Osteocyte (in vitro differentiated cells): ENCODE data around the gene CCK. TPM values are rescaled to one million over a fixed set of nuclear protein-coding genes. Genes with fewer than 3 reads are reported as not detected.

ENCODE experiments used
- DNase-seq: peaks from one replicate; pipeline ENCODE4 v3.0.0; 2021; ENCODE audit warnings: mixed read lengths; ENCODE audit not compliant: unreplicated experiment; ENCODE audit errors: extremely low spot score
- H3K27ac Mint-ChIP-seq: one replicate; pipeline ENCODE4 v1.8.0; 2021; ENCODE audit warnings: mild to moderate bottlenecking, mixed read lengths; ENCODE audit not compliant: unreplicated experiment
- H3K27me3 Mint-ChIP-seq: one replicate; pipeline ENCODE4 v1.8.0; 2021; ENCODE audit warnings: mixed read lengths; ENCODE audit not compliant: unreplicated experiment
- H3K36me3 Mint-ChIP-seq: one replicate; pipeline ENCODE4 v1.8.0; 2021; ENCODE audit warnings: mixed read lengths; ENCODE audit not compliant: unreplicated experiment
- H3K4me1 Mint-ChIP-seq: one replicate; pipeline ENCODE4 v1.8.0; 2021; ENCODE audit warnings: mixed read lengths; ENCODE audit not compliant: unreplicated experiment
- H3K4me3 Mint-ChIP-seq: one replicate; pipeline ENCODE4 v1.8.0; 2021; ENCODE audit warnings: mild to moderate bottlenecking, moderate library complexity, mixed read lengths; ENCODE audit not compliant: unreplicated experiment
- H3K9me3 Mint-ChIP-seq: one replicate; pipeline ENCODE4 v1.8.0; 2021; ENCODE audit warnings: mixed read lengths; ENCODE audit not compliant: unreplicated experiment
- CTCF ChIP-seq: fragments of 200-600 bp; sonication (generic); IDR thresholded peaks from 2 replicates; pipeline ENCODE4 v1.5.0; 2021; ENCODE audit warnings: antibody characterized with exemption, mild to moderate bottlenecking, moderate library complexity
- total RNA-seq: library from RNA; stranded (reverse); gene quantifications from 2 replicates; pipeline ENCODE4 v1.2.1, GENCODE V29; 2021

Gene CCK
- total RNA-seq, 1 donor from 2014 or later, result not detected

GRCh38 chr3:42256135-42256819 lies 9.7 kb downstream of the CCK start:
- no peak for DNase-seq
- Mint-ChIP-seq H3K4me3 (no peak overlapping the region), H3K27me3 (peaks cover 38% of the 10 kb centered on the region), H3K27ac (no peak overlapping the region), H3K4me1 (peaks cover 3% of the 10 kb centered on the region), H3K36me3 (no peaks in the 10 kb centered on the region), H3K9me3 (no peaks in the 10 kb centered on the region)
- no peak for TF ChIP-seq CTCF

GRCh38 chr3:42254566-42254965 lies 11.4 kb downstream of the CCK start:
- H3K27me3 Mint-ChIP-seq, result peaks cover 36% of the 10 kb centered on the region
- peaks cover 3% of the 10 kb centered on the region for H3K4me1 Mint-ChIP-seq
- H3K4me3 Mint-ChIP-seq, result no peak overlapping the region
- no peak for DNase-seq
- TF ChIP-seq CTCF, result no peak
- H3K27ac Mint-ChIP-seq, result no peak overlapping the region
- no peaks in the 10 kb centered on the region for H3K9me3 Mint-ChIP-seq
- no peaks in the 10 kb centered on the region for H3K36me3 Mint-ChIP-seq

GRCh38 chr3:42250761-42251160 lies 15.2 kb downstream of the CCK start:
- no peak overlapping the region for H3K27ac Mint-ChIP-seq
- no peaks in the 10 kb centered on the region for H3K36me3 Mint-ChIP-seq
- no peaks in the 10 kb centered on the region for H3K9me3 Mint-ChIP-seq
- no peak overlapping the region for H3K4me3 Mint-ChIP-seq
- DNase-seq, result no peak
- H3K27me3 Mint-ChIP-seq, result peaks cover 67% of the 10 kb centered on the region
- H3K4me1 Mint-ChIP-seq, result peaks cover 2% of the 10 kb centered on the region
- no peak for TF ChIP-seq CTCF

- Mint-ChIP-seq H3K36me3 (no peaks in the 10 kb centered on the region), H3K4me1 (peaks cover 2% of the 10 kb centered on the region), H3K9me3 (no peaks in the 10 kb centered on the region), H3K4me3 (no peak overlapping the region), H3K27ac (no peak overlapping the region), H3K27me3 (peaks cover 61% of the 10 kb centered on the region)
- peak; percentile 78 for TF ChIP-seq CTCF
- no peak for DNase-seq
Observed at GRCh38 chr3:42247576-42248027, 18.4 kb downstream of the CCK start.

GRCh38 chr3:42246091-42246490 lies 19.9 kb downstream of the CCK start:
- Mint-ChIP-seq H3K27me3 (peaks cover 54% of the 10 kb centered on the region), H3K9me3 (no peaks in the 10 kb centered on the region), H3K4me3 (no peak overlapping the region), H3K27ac (no peak overlapping the region), H3K36me3 (no peaks in the 10 kb centered on the region), H3K4me1 (peaks cover 2% of the 10 kb centered on the region)
- no peak for DNase-seq
- TF ChIP-seq CTCF, result no peak
